Effector CD8-positive, alpha-beta T cell (primary cell): Measurements from ENCODE around the gene TSSC4.

ENCODE experiments used
- DNase-seq: peaks from one replicate; lab custom pipeline; 2025; lab: John Stamatoyannopoulos, UW

The TSSC4 gene

GRCh38 chr11:2400762-2401435 lies 349 bp downstream of the TSSC4 start:
- DNase-seq = no peak

GRCh38 chr11:2401436-2401984 lies 960 bp downstream of the TSSC4 start:
- DNase-seq = no peak

GRCh38 chr11:2402106-2402505 lies 1.6 kb downstream of the TSSC4 start:
- DNase-seq = no peak

GRCh38 chr11:2402890-2403645 lies 2.5 kb downstream of the TSSC4 start:
- DNase-seq = no peak

- DNase-seq = no peak
These were observed 4.2 kb downstream of the TSSC4 start for GRCh38 chr11:2404735-2405196.

GRCh38 chr11:2406451-2406850 lies 5.9 kb downstream of the TSSC4 start:
- no peak for DNase-seq

GRCh38 chr11:2406878-2407410 lies 6.4 kb downstream of the TSSC4 start:
- DNase-seq = no peak

GRCh38 chr11:2408671-2409070 lies 8.1 kb downstream of the TSSC4 start:
- DNase-seq = no peak

- DNase-seq = no peak
These were observed 8.6 kb downstream of the TSSC4 start for GRCh38 chr11:2409126-2409525.

GRCh38 chr11:2409611-2410468 lies 9.3 kb downstream of the TSSC4 start:
- no peak for DNase-seq

GRCh38 chr11:2410616-2411015 lies 10.1 kb downstream of the TSSC4 start:
- no peak for DNase-seq

GRCh38 chr11:2411446-2412305 lies 11.1 kb downstream of the TSSC4 start:
- no peak for DNase-seq

GRCh38 chr11:2412323-2412722 lies 11.8 kb downstream of the TSSC4 start:
- DNase-seq = no peak

- DNase-seq = no peak
These were observed 13.4 kb downstream of the TSSC4 start for GRCh38 chr11:2413742-2414579.

- no peak for DNase-seq
These were observed 14.1 kb downstream of the TSSC4 start for GRCh38 chr11:2414616-2415015.

- no peak for DNase-seq
These were observed 14.6 kb downstream of the TSSC4 start for GRCh38 chr11:2415171-2415570.

- DNase-seq = no peak
These were observed 15.2 kb downstream of the TSSC4 start for GRCh38 chr11:2415601-2416380.

- no peak for DNase-seq
These were observed 16.2 kb downstream of the TSSC4 start for GRCh38 chr11:2416765-2417164.
